Activated naive CD8-positive, alpha-beta T cell (primary cell): ENCODE results near the gene TRIM61.
"Not testable (repeated sequence)": the region's sequence is repeated elsewhere in the genome, so short reads cannot be mapped to it uniquely, and the experiment has no call there.

Experiments
- H3K27ac Mint-ChIP-seq: one replicate; pipeline ENCODE4 v1.8.0; 2021; ENCODE audit warnings: mixed read lengths
- H3K27me3 Mint-ChIP-seq: one replicate; pipeline ENCODE4 v1.8.0; 2021; ENCODE audit warnings: mixed read lengths
- H3K36me3 Mint-ChIP-seq: one replicate; pipeline ENCODE4 v1.8.0; 2021; ENCODE audit warnings: mixed read lengths
- H3K4me1 Mint-ChIP-seq: one replicate; pipeline ENCODE4 v1.8.0; 2021; ENCODE audit warnings: low read depth, mixed read lengths
- H3K4me3 Mint-ChIP-seq: one replicate; pipeline ENCODE4 v1.8.0; 2021; ENCODE audit warnings: mild to moderate bottlenecking, mixed read lengths
- H3K9me3 Mint-ChIP-seq: one replicate; pipeline ENCODE4 v1.8.0; 2021; ENCODE audit warnings: low read depth, mixed read lengths

TRIM61 gene

DNA sequence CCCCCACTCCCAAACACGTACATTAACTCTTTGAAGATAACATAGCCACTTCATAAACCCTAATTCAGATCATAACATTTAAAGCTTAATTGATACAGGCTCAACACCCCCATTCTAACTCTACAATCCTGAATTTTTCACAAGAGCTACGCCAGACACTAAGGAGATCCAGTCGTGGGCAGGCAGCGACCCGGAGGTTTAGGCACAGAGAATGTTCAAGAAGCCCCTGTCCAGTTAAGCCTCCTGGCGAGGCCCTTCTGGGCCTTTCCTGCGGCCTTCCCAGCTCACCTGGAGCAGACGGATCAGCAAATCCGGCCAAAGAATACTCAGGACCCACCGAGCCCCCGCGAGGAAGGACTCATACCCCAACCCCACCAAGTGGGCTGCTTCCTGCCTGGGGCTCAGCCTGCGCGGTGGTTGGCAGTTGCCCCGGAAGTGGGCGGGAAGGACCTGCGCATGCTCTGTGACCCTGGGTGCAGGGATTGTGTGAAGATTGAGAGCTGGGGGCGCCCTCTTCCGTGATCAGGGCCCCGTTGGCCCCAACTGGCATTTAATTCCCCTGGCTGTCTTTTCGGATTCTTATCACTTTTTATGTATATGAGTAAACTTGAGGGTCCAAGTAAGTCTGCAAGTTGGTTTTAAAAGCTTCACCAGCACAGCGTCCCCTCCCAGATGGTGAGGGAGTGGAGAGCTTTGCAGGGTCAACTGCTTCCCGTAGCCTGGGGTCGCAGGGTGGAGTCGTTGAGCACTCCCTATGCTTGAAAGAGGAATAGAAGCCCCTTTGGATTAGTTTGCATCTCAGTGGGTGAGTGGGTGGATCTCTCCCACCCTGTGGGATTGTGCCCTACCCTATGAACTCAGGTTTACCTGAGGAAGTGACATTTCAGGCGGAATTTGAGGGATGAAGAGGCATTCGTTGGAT is at the start of gene TRIM61:
Gene TRIM61 (minus strand): TSS at position 415 of the 922 bp plus-strand sequence. CDS start 7,655 bp downstream, outside the sequence.
- peaks cover 3% of the 10 kb centered on the region for H3K36me3 Mint-ChIP-seq
- H3K4me1 Mint-ChIP-seq = peaks cover 16% of the 10 kb centered on the region
- peak within 1 kb of the TSS; percentile 88 for H3K4me3 Mint-ChIP-seq
- peak within 1 kb of the TSS; percentile 69 for H3K27ac Mint-ChIP-seq
- no peaks in the 10 kb centered on the region for H3K27me3 Mint-ChIP-seq
- no peaks in the 10 kb centered on the region for H3K9me3 Mint-ChIP-seq

DNA sequence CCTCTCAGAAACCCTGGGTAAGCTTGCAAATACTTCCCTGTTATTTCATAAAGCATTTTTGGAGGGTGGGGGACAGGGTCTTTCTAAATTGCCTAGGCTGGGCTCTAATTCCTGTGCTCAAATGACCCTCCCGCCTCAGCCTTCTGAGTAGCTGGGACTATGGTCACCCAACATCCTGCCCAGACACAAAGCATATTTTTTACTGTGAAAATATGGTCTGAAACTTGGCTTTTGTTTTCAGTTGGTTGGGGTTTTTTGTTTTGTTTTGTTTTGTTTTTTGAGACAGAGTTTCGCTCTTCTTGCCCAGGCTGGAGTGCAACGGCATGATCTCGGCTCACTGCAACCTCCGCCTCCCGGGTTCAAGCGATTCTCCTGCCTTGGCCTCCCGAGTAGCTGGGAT is 48.3 kb upstream of the TRIM61 start:
- not testable (repeated sequence) for H3K27ac Mint-ChIP-seq, H3K36me3 Mint-ChIP-seq, H3K4me1 Mint-ChIP-seq, H3K9me3 Mint-ChIP-seq, H3K4me3 Mint-ChIP-seq, H3K27me3 Mint-ChIP-seq

DNA sequence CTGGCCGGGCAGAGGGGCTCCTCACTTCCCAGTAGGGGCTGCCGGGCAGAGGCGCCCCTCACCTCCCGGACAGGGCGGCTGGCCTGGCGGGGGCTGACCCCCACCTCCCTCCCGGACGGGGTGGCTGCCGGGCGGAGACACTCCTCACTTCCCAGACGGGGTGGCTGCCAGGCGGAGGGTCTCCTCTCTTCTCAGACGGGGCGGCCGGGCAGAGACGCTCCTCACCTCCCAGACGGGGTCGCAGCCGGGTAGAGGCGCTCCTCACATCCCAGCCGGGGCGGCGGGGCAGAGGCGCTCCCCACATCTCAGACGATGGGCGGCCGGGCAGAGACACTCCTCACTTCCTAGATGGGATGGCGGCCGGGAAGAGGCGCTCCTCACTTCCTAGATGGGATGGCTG is 42.5 kb upstream of the TRIM61 start:
- H3K9me3 Mint-ChIP-seq, H3K27me3 Mint-ChIP-seq, H3K4me3 Mint-ChIP-seq, H3K36me3 Mint-ChIP-seq, H3K27ac Mint-ChIP-seq, H3K4me1 Mint-ChIP-seq: not testable (repeated sequence)

DNA sequence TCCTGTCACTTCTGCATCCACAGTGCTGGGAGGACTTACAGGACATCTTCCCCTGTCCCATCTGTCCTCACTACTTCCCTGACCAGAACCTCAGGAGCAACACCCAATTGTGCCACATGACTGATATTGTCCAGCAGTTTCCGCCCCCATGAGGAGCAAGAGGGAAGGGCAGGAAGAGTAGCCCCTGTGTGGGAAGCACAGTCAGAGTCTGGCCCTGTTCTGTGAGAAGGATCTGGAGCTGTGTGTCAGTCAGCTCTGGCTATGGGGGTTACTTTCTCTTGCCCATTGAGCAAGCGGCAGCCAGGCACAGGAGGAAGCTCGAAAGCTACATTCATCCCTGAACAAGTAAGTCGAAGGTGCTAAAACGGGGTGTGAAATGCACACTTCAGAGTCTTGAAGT is 39.5 kb upstream of the TRIM61 start:
- H3K27me3 Mint-ChIP-seq = peaks cover 4% of the 10 kb centered on the region
- no peaks in the 10 kb centered on the region for H3K9me3 Mint-ChIP-seq
- H3K27ac Mint-ChIP-seq = no peak overlapping the region
- H3K4me3 Mint-ChIP-seq = no peak overlapping the region
- H3K4me1 Mint-ChIP-seq = no peaks in the 10 kb centered on the region
- no peaks in the 10 kb centered on the region for H3K36me3 Mint-ChIP-seq

DNA sequence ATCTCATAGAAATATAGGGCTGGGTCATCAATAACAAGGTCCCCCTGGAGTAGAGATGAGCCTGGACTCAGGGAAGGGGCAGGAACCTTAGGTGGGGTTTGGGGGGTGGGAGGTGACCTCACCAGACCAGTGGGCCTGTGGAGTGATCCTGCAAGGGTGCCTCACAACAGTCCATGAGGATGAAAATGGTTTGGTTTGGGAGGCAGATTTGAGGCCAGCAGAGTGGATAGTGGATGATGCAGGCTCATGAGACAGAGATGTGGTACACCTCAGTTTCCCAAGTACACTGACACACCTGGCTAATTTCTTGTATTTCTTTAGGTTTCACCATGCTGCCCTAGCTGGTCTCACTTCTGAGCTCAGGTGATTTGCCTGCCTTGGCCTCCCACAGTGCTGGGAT is 36.2 kb upstream of the TRIM61 start:
- Mint-ChIP-seq H3K4me1 (peaks cover 7% of the 10 kb centered on the region), H3K27ac (no peak overlapping the region), H3K9me3 (no peaks in the 10 kb centered on the region), H3K36me3 (no peaks in the 10 kb centered on the region), H3K4me3 (no peak overlapping the region), H3K27me3 (peaks cover 4% of the 10 kb centered on the region)

DNA sequence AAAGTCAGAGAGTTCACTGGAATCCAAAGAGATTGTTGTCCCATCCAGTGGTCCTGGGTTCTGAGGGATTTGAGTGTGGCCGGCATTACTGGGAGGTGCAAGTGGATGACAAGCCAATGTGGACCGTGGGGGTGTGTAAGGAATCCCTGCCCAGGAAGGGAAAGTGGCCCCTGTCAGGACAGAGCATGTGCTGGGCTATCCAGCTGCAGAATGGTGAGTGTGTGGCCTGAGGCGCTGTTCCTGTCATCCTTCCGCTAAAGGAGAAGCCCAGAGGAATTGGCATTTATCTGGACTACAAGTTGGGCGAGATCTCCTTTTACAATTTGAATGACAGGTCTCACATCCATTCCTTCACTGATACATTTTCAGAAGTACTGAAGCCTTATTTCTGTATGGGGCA is 33.9 kb upstream of the TRIM61 start:
- H3K36me3 Mint-ChIP-seq = no peaks in the 10 kb centered on the region
- peaks cover 7% of the 10 kb centered on the region for H3K4me1 Mint-ChIP-seq
- peaks cover 4% of the 10 kb centered on the region for H3K27me3 Mint-ChIP-seq
- H3K4me3 Mint-ChIP-seq = no peak overlapping the region
- H3K9me3 Mint-ChIP-seq = no peaks in the 10 kb centered on the region
- H3K27ac Mint-ChIP-seq = no peak overlapping the region

DNA sequence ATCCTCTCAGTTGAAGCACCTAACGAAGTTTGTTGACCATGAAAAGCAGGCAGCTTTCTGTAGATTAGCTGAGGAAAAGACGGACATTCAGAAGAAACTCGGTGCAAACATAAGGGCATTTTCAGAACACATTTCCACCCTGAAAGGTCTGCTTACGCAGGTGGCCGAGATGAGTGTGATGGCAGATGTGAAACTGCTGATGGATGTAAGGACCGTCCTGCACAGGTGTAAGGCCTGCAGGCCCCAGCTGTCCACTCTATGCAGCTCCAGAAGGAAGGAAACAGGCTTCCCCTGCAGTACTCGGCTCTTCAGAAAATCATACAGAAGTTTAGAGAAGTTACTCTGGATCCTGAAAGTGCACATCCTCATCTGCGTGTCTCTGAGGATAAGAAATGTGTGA is 33.5 kb upstream of the TRIM61 start:
- Mint-ChIP-seq H3K9me3 (no peaks in the 10 kb centered on the region), H3K27me3 (peaks cover 5% of the 10 kb centered on the region), H3K36me3 (no peaks in the 10 kb centered on the region), H3K4me3 (no peak overlapping the region), H3K4me1 (peaks cover 7% of the 10 kb centered on the region), H3K27ac (no peak overlapping the region)

DNA sequence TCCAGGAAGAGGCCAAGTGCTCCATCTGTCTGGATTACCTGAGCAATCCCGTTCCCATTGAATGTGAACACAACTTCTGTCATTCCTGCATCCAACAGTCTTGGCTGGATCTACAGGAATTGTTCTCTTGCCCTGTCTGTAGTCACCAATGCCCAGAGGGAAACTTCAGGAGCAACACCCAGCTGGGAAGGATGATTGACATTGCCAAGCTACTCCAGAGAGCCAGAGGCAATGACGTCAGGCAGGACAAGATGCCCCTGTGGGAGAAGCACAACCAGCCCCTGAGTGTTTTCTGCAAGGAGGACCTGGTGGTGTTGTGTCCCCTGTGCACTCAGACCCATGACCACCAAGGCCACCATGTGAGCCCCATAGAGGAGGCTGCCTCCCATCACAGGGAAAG is 33.0 kb upstream of the TRIM61 start:
- H3K9me3 Mint-ChIP-seq = no peaks in the 10 kb centered on the region
- H3K4me1 Mint-ChIP-seq = peaks cover 7% of the 10 kb centered on the region
- no peaks in the 10 kb centered on the region for H3K36me3 Mint-ChIP-seq
- H3K4me3 Mint-ChIP-seq = no peak overlapping the region
- H3K27me3 Mint-ChIP-seq = peaks cover 5% of the 10 kb centered on the region
- H3K27ac Mint-ChIP-seq = no peak overlapping the region

DNA sequence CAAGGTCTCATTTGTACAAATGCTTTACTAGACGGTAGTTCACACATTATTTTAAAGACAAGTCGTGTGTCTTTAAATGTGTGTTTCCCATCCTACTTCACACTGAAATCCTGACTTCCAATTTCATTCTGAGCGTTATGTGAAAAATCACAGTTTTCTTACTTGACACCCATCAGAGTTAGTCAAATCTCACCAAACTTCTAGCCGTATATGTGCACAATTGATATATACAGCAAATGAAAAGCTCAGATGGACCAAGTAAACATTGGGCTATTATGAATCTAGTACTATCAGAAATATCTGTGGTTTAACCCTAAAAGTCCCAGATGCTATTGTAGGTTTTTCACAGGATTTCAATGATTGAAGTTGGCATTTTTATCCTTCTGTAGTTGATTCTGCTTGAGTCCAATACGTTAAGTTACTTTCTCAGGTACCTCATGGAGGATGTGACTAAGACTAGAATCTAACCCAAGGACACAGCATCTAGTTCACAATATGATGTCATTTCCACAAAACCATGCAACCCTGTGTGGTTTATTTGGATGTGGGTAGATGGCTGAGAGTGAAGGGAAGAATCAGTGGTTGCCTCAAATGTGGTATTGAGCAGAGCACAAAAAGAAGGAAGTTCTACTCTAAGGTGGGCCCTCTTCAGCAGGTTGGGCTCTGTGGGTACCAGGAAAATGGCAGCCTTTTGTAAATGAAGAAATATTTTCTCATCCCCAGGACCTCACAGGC is 32.2 kb upstream of the TRIM61 start:
- Mint-ChIP-seq H3K4me3 (no peak overlapping the region), H3K4me1 (peaks cover 7% of the 10 kb centered on the region), H3K27me3 (peaks cover 8% of the 10 kb centered on the region), H3K36me3 (no peaks in the 10 kb centered on the region), H3K9me3 (no peaks in the 10 kb centered on the region), H3K27ac (no peak overlapping the region)

DNA sequence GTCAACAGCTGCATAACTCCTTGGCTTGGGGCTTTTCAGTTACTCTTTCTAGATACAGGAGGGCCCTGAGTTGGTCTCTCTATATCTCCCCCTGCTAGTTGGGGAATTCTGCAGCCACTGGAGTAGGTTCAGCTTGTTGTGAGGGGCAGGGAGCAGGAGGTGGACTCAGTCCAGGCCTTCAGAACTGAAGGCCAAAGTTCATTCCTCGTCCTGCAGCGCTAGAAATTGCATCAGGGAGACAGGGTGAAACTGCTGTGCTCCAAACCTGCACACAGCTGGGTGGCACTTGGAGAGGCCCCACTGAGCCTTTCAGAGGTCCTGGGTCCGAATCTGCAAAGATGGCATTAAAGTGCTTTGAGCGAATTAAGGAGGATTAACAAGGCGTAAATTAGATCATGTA is 29.4 kb upstream of the TRIM61 start:
- Mint-ChIP-seq H3K27ac (no peak overlapping the region), H3K9me3 (no peaks in the 10 kb centered on the region), H3K36me3 (no peaks in the 10 kb centered on the region), H3K27me3 (peaks cover 6% of the 10 kb centered on the region), H3K4me3 (no peak overlapping the region), H3K4me1 (peaks cover 7% of the 10 kb centered on the region)

DNA sequence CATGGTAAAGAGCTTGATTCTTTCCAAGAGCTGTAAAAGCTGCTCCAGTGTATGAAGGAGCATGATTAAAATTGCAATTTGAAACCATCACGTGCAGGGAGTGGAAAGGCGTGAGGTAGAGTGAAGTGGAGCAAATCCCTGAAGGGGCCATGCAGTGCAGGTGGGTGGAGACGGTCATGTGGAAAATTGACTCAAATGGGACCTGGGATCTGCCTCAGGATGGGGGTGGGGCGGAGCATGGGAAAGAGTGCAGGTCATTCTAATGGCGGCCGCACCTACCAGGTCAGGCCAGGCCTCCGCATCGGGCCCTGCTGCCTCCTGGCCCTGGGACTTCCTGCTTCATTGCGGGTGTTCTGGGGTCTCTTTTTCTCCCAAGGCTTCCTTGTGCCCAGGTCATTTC is 29.0 kb upstream of the TRIM61 start:
- Mint-ChIP-seq H3K36me3 (no peaks in the 10 kb centered on the region), H3K4me3 (no peak overlapping the region), H3K4me1 (peaks cover 7% of the 10 kb centered on the region), H3K9me3 (no peaks in the 10 kb centered on the region), H3K27me3 (peaks cover 6% of the 10 kb centered on the region), H3K27ac (no peak overlapping the region)

DNA sequence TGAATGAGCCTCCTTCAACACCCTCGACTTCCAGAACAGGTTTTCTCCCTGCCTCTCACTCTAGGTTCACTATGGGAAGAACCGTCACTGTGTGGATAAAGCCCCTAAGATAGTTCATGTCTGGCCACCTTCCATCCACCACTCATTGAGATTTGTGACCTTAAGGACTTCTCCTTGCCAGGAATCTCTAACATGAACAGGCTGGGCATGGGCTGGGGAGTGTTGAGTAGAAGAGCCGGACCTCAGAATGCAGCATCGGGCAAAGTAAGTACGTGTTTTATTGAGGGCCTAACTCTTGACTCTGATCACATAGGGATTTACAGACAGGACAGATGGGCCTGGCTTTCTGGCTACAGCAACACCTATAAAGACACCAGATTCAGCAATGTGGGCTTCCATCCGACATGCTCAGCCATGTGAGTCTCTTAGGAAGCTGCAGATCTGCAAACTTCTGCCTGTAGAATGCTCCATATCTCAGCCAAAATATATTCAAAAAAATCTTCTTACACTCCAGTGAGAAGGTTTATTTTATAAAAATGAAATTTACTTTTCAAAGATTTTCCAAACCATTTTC is 28.0 kb upstream of the TRIM61 start:
- Mint-ChIP-seq H3K27me3 (peaks cover 6% of the 10 kb centered on the region), H3K4me3 (no peak overlapping the region), H3K36me3 (no peaks in the 10 kb centered on the region)

DNA sequence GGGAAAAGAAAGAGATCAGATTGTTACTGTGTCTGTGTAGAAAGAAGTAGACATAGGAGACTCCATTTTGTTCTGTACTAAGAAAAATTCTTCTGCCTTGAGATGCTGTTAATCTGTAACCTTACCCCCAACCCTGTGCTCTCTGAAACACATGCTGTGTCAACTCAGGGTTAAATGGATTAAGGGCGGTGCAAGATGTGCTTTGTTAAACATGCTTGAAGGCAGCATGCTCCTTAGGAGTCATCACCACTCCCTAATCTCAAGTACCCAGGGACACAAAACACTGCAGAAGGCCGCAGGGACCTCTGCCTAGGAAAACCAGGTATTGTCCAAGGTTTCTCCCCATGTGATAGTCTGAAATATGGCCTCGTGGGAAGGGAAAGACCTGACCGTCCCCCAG is 24.5 kb upstream of the TRIM61 start:
- not testable (repeated sequence) for H3K27me3 Mint-ChIP-seq, H3K27ac Mint-ChIP-seq, H3K4me3 Mint-ChIP-seq, H3K36me3 Mint-ChIP-seq, H3K4me1 Mint-ChIP-seq, H3K9me3 Mint-ChIP-seq

More for the DNA sequence above, 28.0 kb upstream of the TRIM61 start:
- H3K9me3 Mint-ChIP-seq = no peaks in the 10 kb centered on the region
- H3K27ac Mint-ChIP-seq = no peak overlapping the region
- peaks cover 7% of the 10 kb centered on the region for H3K4me1 Mint-ChIP-seq

DNA sequence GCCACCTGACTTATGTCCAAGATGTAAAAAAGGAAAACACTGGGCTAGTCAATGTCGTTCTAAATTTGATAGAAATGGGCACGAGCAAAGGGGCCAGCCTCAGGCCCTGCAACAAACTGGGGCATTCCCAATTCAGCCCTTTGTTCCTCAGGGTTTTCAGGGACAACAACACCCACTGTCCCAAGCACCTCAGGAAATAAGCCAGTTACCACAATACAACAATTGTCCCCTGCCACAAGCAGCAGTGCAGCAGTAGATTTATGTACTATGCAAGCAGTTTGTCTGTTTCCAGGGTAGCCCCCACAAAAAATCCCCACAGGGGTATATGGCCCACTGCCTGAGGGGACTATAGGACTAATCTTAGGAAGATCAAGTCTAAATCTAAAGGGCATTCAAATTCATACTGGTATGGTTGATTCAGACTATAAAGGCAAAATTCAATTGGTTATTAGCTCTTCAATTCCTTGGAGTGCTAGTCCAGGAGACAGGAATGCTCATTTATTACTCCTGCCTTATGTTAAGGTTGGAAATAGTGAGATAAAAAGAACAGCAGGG is 21.1 kb upstream of the TRIM61 start:
- not testable (repeated sequence) for H3K9me3 Mint-ChIP-seq, H3K27ac Mint-ChIP-seq, H3K4me1 Mint-ChIP-seq, H3K27me3 Mint-ChIP-seq, H3K4me3 Mint-ChIP-seq, H3K36me3 Mint-ChIP-seq

DNA sequence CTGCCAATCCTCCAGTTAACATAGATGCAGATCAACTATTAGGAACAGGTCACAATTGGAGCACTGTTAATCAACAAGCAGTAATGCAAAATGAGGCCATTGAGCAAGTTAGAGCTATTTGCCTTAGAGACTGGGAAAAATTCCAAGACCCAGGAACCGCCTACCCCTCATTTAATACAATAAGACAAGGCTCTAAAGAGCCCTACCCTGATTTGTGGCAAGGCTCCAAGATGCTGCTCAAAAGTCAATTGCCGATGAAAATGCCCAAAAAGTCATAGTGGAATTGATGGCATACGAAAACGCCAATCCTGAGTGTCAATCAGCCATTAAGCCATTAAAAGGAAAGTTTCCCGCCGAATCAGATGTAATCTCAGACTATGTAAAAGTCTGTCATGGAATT is 20.5 kb upstream of the TRIM61 start:
- Mint-ChIP-seq H3K4me1 (no peaks in the 10 kb centered on the region), H3K27me3 (peaks cover 10% of the 10 kb centered on the region), H3K27ac (no peak overlapping the region), H3K4me3 (no peak overlapping the region), H3K36me3 (no peaks in the 10 kb centered on the region), H3K9me3 (no peaks in the 10 kb centered on the region)
